Caki2 (cell line): ENCODE data around the gene ODF2. TPM values are rescaled to one million over a fixed set of nuclear protein-coding genes. Genes with fewer than 3 reads are reported as not detected.

Source experiments
- total RNA-seq: library from RNA; depleted of rRNA; stranded (reverse); fragments of >200 nt; shearing (Covaris generic); gene quantifications from 2 replicates; pipeline ENCODE4 v1.2.3, GENCODE V29; 2014; ENCODE audit warnings: low replicate concordance; rRNA removed

The ODF2 gene
- total RNA-seq, 1 experiment from 2014 or later, result 32.1 TPM

Other genes with a start within 250 kb of the ODF2 start
- gene GOLGA2, start 180.0 kb upstream of the ODF2 start, total RNA-seq, result 44.6 and 79.8 TPM in 2 replicates
- 97.2 and 141 TPM in 2 replicates for gene SWI5, start 179.7 kb upstream of the ODF2 start, total RNA-seq
- 17.2 and 29.2 TPM in 2 replicates for gene TRUB2, start 133.6 kb upstream of the ODF2 start, total RNA-seq
- gene COQ4, start 133.2 kb upstream of the ODF2 start, total RNA-seq, result 76.4 and 85.3 TPM in 2 replicates
- 18.8 and 22.0 TPM in 2 replicates for gene SLC27A4, start 115.5 kb upstream of the ODF2 start, total RNA-seq
- 71.8 and 107 TPM in 2 replicates for gene URM1, start 84.6 kb upstream of the ODF2 start, total RNA-seq
- gene CERCAM, start 35.1 kb upstream of the ODF2 start, total RNA-seq, result 25.2 and 50.6 TPM in 2 replicates
- gene GLE1, start 48.7 kb downstream of the ODF2 start, total RNA-seq, result 42.4 and 45.8 TPM in 2 replicates
- 100 and 104 TPM in 2 replicates for gene SPTAN1, start 96.6 kb downstream of the ODF2 start, total RNA-seq
- 188 and 218 TPM in 2 replicates for gene DYNC2I2, start 200.8 kb downstream of the ODF2 start, total RNA-seq
- gene SET, start 233.2 kb downstream of the ODF2 start, total RNA-seq, result 476 and 595 TPM in 2 replicates
- 9.3 and 10.9 TPM in 2 replicates for gene PKN3, start 246.5 kb downstream of the ODF2 start, total RNA-seq